HepG2 (cell line): ENCODE data around the gene TMEM247. TPM values are rescaled to one million over a fixed set of nuclear protein-coding genes. Genes with fewer than 3 reads are reported as not detected.

Experiments
- ATAC-seq: fragments of 200-7000 bp; cut with Tn5 transposase; 3 replicates; pipeline ENCODE4 v1.9.1; 2020; ENCODE audit warnings: mild to moderate bottlenecking, moderate library complexity
- BruUV-seq: library from RNA; stranded (reverse); fragments of 400-500 nt; replicated peaks from 2 replicates; lab custom pipeline; 2021; lab: Mats Ljungman, UMichigan
- CTCF ChIA-PET: fragments of 300-600 bp; formaldehyde crosslinking; extraction: SDS; loops from one replicate; lab custom pipeline; 2021; ENCODE audit warnings: low total read pairs, inconsistent platforms, low intra/inter-chr PET ratio; lab: Yijun Ruan, JAX
- POLR2A ChIA-PET: fragments of 350-600 bp; sonication (Branson Sonifier 250); formaldehyde crosslinking; loops from one replicate; lab custom pipeline; 2020; ENCODE audit warnings: antibody characterized with exemption, inconsistent platforms; lab: Yijun Ruan, JAX
- DNase-seq: peaks from one replicate; pipeline ENCODE4 v3.0.0-alpha.2; 2015; ENCODE audit warnings: low spot score
- FAIRE-seq: peaks from 3 replicates; lab custom pipeline; 2011; peaks lifted over from hg19 to GRCh38; lab: Jason Lieb, UNC
- H2AFZ ChIP-seq: one replicate; pipeline ENCODE4 v1.6.1; 2011; ENCODE audit warnings: low read length, inconsistent platforms
- H3K27ac ChIP-seq: fragments of 300-600 bp; 3 replicates; pipeline ENCODE4 v1.8.0; 2011; ENCODE audit warnings: mixed run types, mild to moderate bottlenecking, mixed read lengths, low read length, inconsistent platforms; ENCODE audit not compliant: insufficient read depth; ENCODE audit errors: extremely low read length
- H3K27me3 ChIP-seq, 2 experiments: fragments of 200-600 bp in 1 of 2; 2 replicates in 1 of 2; 3 replicates in 1 of 2; pipeline versions ENCODE4 v1.6.0 to v1.8.0; 2011; ENCODE audit warnings: low read length in 2 of 2, mild to moderate bottlenecking in 2 of 2, moderate library complexity in 2 of 2, inconsistent platforms in 1 of 2; ENCODE audit not compliant: insufficient read depth in 2 of 2, control insufficient read depth in 1 of 2
- H3K36me3 ChIP-seq, 2 experiments: fragments of 200-600 bp in 1 of 2; replicated peaks in 1 of 2; 2 replicates in 1 of 2; 3 replicates in 1 of 2; pipeline versions ENCODE4 v1.5.1 to v1.8.0; 2011; ENCODE audit warnings: low read length in 2 of 2, inconsistent platforms in 1 of 2; ENCODE audit not compliant: insufficient read depth in 2 of 2, control insufficient read depth in 1 of 2
- H3K4me1 ChIP-seq: 2 replicates; pipeline ENCODE4 v1.5.1; 2012; ENCODE audit warnings: low read length, inconsistent platforms; ENCODE audit not compliant: insufficient read depth
- H3K4me2 ChIP-seq: 2 replicates; pipeline ENCODE4 v1.6.0; 2011; ENCODE audit warnings: low read depth, low read length, inconsistent platforms
- H3K4me3 ChIP-seq, 3 experiments: fragments of 200-600 bp in 1 of 3; sonication (generic), shearing (Covaris generic) in 1 of 3; replicated peaks in 1 of 3; 2 replicates each; pipeline ENCODE4 v1.5.1; 2011 to 2016; ENCODE audit warnings: low read length in 3 of 3, inconsistent platforms in 2 of 3, low read depth in 2 of 3, mild to moderate bottlenecking in 2 of 3, control low read depth in 1 of 3, mixed read lengths in 1 of 3; ENCODE audit not compliant: insufficient read depth in 1 of 3
- H3K79me2 ChIP-seq: one replicate; pipeline ENCODE4 v1.6.1; 2011; ENCODE audit warnings: low read length, inconsistent platforms; ENCODE audit not compliant: insufficient read depth
- H3K9ac ChIP-seq: 2 replicates; pipeline ENCODE4 v1.6.0; 2011; ENCODE audit warnings: mild to moderate bottlenecking, low read depth, low read length, inconsistent platforms; ENCODE audit not compliant: insufficient read depth
- H3K9me3 ChIP-seq: 2 replicates; pipeline ENCODE4 v1.5.1; 2012; ENCODE audit warnings: mild to moderate bottlenecking, low read length
- H4K20me1 ChIP-seq: 2 replicates; pipeline ENCODE4 v1.6.0; 2011; ENCODE audit warnings: inconsistent platforms, mild to moderate bottlenecking, low read length, moderate library complexity; ENCODE audit not compliant: insufficient read depth
- HOXA3 ChIP-seq: sonication (generic); formaldehyde crosslinking; IDR thresholded peaks from 2 replicates; pipeline ENCODE4 v1.5.0; 2020; ENCODE audit warnings: missing genetic modification reagents
- MZF1 ChIP-seq: sonication (generic); formaldehyde crosslinking; IDR thresholded peaks from 2 replicates; pipeline ENCODE4 v1.8.1; 2023; ENCODE audit warnings: mild to moderate bottlenecking, missing genetic modification reagents, borderline replicate concordance
- NFKBIZ ChIP-seq: IDR thresholded peaks from 2 replicates; pipeline ENCODE4 v1.6.1; 2018; ENCODE audit warnings: missing genetic modification reagents, missing compliant biosample characterization
- TBX3 ChIP-seq: fragments of 450-650 bp; IDR thresholded peaks from 2 replicates; pipeline ENCODE4 v1.6.1; 2017; ENCODE audit warnings: antibody characterized with exemption, mild to moderate bottlenecking, inconsistent platforms, borderline replicate concordance
- TGIF2 ChIP-seq: IDR thresholded peaks from 2 replicates; pipeline ENCODE4 v1.6.1; 2016; ENCODE audit warnings: control low read depth, missing compliant biosample characterization
- ZC3H13 ChIP-seq: sonication (generic); formaldehyde crosslinking; IDR thresholded peaks from 2 replicates; pipeline ENCODE4 v1.8.1; 2023; ENCODE audit warnings: mild to moderate bottlenecking, missing genetic modification reagents, moderate library complexity
- ZEB1 ChIP-seq: IDR thresholded peaks from 2 replicates; pipeline ENCODE4 v1.6.1; 2012; ENCODE audit warnings: mild to moderate bottlenecking, low read depth, inconsistent platforms; ENCODE audit not compliant: insufficient replicate concordance
- ZFP82 ChIP-seq: sonication (generic); formaldehyde crosslinking; IDR thresholded peaks from 2 replicates; pipeline ENCODE4 v1.5.1; 2020; ENCODE audit warnings: mild to moderate bottlenecking, missing genetic modification reagents, borderline replicate concordance
- ZNF207 ChIP-seq: fragments of 450-650 bp; IDR thresholded peaks from 2 replicates; pipeline ENCODE4 v1.6.1; 2016; ENCODE audit warnings: antibody characterized with exemption, borderline replicate concordance
- ZNF766 ChIP-seq: sonication (generic); formaldehyde crosslinking; IDR thresholded peaks from 2 replicates; pipeline ENCODE4 v1.5.0; 2020; ENCODE audit warnings: missing genetic modification reagents, borderline replicate concordance
- WGBS: methylation state at CpG from one replicate; pipeline ENCODE4 v1.1.6; 2017; ENCODE audit warnings: low lambda C conversion rate; 5-methylcytosine and 5-hydroxymethylcytosine counted together
- in situ Hi-C: cut with HindIII; loops from 2 replicates; pipeline ENCODE4 v1.10.0; 2017; ENCODE audit warnings: low pct_unique_long_range_greater_than_20kb; ENCODE audit not compliant: extremely low pct_ligation_motif_present
- intact Hi-C: fragments of 100-400 bp; cut with micrococcal nuclease; formaldehyde crosslinking; loops from one replicate; pipeline ENCODE4 v1.10.0; 2022; ENCODE audit not compliant: unreplicated experiment
- polyA plus RNA-seq, 8 experiments: library from polyadenylated mRNA; depleted of rRNA in 3 of 8; stranded (reverse) in 7 of 8; unstranded in 1 of 8; fragments of >200 nt; fragmentation: Illumina TruSeq in 4 of 8; extraction: Trizol in 4 of 8; gene quantifications; 2 replicates each; pipeline versions ENCODE4 v1.2.1 to v1.2.3, GENCODE V29; 2011 to 2016; ENCODE audit warnings: low read depth in 4 of 8, missing spikeins in 1 of 8, mixed read lengths in 1 of 8; ENCODE audit not compliant: insufficient read depth in 1 of 8
- total RNA-seq, 5 experiments: library from RNA; depleted of rRNA; stranded (reverse); fragments of >200 nt; fragmentation: Illumina TruSeq; extraction: Trizol; gene quantifications; 2 replicates each; pipeline ENCODE4 v1.2.3, GENCODE V29; 2016; ENCODE audit warnings: low read depth in 1 of 5
- TF ChIP-seq, protein P1 (sequence below): sonication (generic); formaldehyde crosslinking; IDR thresholded peaks from 2 replicates; pipeline ENCODE4 v1.5.1; 2020; ENCODE audit warnings: mild to moderate bottlenecking, missing genetic modification reagents, borderline replicate concordance

The TMEM247 gene
- total and polyA plus RNA-seq, 2 of the 13 experiments (the other 11 are each of a cell fraction or from before 2014, with no cell fraction given): not detected

GRCh38 chr2:46509804-46510203 lies 30.4 kb downstream of the TMEM247 start:
- Histone ChIP-seq H3K36me3 (no peaks in the 10 kb centered on the region), H4K20me1 (no peaks in the 10 kb centered on the region), H3K9me3 (0 out of 2 replicates have a peak, but pooled peaks cover 3% of the 10 kb centered on the region), H3K27ac (no peak overlapping the region), H3K9ac (no peak overlapping the region), H3K4me3 (no peak overlapping the region), H3K79me2 (no peaks in the 10 kb centered on the region), H3K4me1 (peaks cover 4% of the 10 kb centered on the region; the same call in 1 of the 2 replicates), H3K4me2 (no peak overlapping the region), H2AFZ (no peak overlapping the region), H3K27me3 (peaks cover 2 to 48% of the 10 kb centered on the region in 2 experiments; a peak in 4 of 5 replicates)
- FAIRE-seq (no peak), ATAC-seq (no peak), DNase-seq (no peak)
- in situ Hi-C loops: no loop called here
- ChIA-PET POLR2A (no interaction called here), CTCF (no interaction called here)
- intact Hi-C loops: no loop called here
- TF ChIP-seq ZC3H13 (CRISPR knock-in tag) (no peak), ZNF207 (no peak), ZNF766 (no peak), ZFP82 (CRISPR knock-in tag) (no peak), TBX3 (no peak), ZEB1 (no peak), MZF1 (CRISPR knock-in tag) (no peak), TGIF2 (CRISPR knock-in tag) (no peak), NFKBIZ (CRISPR knock-in tag) (no peak), HOXA3 (CRISPR knock-in tag) (no peak)
- TF ChIP-seq, protein P1, sequence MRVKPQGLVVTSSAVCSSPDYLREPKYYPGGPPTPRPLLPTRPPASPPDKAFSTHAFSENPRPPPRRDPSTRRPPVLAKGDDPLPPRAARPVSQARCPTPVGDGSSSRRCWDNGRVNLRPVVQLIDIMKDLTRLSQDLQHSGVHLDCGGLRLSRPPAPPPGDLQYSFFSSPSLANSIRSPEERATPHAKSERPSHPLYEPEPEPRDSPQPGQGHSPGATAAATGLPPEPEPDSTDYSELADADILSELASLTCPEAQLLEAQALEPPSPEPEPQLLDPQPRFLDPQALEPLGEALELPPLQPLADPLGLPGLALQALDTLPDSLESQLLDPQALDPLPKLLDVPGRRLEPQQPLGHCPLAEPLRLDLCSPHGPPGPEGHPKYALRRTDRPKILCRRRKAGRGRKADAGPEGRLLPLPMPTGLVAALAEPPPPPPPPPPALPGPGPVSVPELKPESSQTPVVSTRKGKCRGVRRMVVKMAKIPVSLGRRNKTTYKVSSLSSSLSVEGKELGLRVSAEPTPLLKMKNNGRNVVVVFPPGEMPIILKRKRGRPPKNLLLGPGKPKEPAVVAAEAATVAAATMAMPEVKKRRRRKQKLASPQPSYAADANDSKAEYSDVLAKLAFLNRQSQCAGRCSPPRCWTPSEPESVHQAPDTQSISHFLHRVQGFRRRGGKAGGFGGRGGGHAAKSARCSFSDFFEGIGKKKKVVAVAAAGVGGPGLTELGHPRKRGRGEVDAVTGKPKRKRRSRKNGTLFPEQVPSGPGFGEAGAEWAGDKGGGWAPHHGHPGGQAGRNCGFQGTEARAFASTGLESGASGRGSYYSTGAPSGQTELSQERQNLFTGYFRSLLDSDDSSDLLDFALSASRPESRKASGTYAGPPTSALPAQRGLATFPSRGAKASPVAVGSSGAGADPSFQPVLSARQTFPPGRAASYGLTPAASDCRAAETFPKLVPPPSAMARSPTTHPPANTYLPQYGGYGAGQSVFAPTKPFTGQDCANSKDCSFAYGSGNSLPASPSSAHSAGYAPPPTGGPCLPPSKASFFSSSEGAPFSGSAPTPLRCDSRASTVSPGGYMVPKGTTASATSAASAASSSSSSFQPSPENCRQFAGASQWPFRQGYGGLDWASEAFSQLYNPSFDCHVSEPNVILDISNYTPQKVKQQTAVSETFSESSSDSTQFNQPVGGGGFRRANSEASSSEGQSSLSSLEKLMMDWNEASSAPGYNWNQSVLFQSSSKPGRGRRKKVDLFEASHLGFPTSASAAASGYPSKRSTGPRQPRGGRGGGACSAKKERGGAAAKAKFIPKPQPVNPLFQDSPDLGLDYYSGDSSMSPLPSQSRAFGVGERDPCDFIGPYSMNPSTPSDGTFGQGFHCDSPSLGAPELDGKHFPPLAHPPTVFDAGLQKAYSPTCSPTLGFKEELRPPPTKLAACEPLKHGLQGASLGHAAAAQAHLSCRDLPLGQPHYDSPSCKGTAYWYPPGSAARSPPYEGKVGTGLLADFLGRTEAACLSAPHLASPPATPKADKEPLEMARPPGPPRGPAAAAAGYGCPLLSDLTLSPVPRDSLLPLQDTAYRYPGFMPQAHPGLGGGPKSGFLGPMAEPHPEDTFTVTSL (CRISPR knock-in tag): no peak
- no TSS peak for BruUV-seq
- WGBS: 33% methylated on average over 3 of the region's 3 CpGs
